HL-60 (cell line): ENCODE data around the gene SARDH.

Experiments
- SPI1 ChIP-seq: IDR thresholded peaks from 2 replicates; pipeline ENCODE4 v1.6.1; 2012; ENCODE audit warnings: low read depth, mild to moderate bottlenecking, borderline replicate concordance
- TF ChIP-seq, protein P1 (sequence below): IDR thresholded peaks from one replicate; pipeline ENCODE4 v1.5.1; 2011; ENCODE audit warnings: low read length, control low read depth, inconsistent platforms; ENCODE audit not compliant: insufficient read depth

DNA sequence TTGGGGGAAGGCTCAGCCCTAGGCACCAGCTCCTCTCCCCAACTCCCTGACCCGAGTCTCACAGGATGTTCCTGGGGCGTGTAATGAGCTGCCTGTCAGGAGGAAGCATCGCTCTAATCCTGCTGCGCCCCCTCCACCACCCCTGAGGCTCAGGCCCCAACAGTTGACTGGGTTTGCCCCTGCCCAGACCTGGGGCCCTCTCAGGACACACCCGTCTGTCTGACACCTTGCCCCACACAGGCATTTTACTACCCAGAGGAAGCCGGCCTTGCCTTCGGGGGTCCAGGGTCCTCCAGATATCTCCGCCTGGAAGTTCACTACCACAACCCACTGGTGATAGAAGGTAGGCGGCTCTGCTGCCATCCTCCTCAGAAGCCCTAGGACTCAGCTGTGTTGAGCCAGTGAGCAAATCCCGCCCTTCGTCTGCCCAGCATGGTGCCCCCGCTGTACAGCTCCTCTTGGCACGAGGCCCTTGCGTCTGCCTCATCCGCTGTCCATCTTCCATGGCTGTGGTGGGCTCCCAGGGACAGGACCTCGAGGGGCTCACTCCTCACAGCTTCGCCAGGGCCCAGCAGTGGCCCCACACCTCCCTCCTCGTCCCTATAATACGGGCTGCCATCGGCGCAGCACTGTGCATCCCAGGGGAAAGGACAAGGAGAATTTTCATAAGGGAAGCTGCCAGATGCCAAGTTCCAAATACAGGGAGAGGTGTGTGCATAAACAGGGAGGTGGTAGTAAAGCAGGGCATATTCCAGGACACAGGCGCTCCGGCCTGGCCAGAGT, 94.0 kb downstream of the SARDH start:
- no peak for TF ChIP-seq SPI1
- TF ChIP-seq, protein P1, sequence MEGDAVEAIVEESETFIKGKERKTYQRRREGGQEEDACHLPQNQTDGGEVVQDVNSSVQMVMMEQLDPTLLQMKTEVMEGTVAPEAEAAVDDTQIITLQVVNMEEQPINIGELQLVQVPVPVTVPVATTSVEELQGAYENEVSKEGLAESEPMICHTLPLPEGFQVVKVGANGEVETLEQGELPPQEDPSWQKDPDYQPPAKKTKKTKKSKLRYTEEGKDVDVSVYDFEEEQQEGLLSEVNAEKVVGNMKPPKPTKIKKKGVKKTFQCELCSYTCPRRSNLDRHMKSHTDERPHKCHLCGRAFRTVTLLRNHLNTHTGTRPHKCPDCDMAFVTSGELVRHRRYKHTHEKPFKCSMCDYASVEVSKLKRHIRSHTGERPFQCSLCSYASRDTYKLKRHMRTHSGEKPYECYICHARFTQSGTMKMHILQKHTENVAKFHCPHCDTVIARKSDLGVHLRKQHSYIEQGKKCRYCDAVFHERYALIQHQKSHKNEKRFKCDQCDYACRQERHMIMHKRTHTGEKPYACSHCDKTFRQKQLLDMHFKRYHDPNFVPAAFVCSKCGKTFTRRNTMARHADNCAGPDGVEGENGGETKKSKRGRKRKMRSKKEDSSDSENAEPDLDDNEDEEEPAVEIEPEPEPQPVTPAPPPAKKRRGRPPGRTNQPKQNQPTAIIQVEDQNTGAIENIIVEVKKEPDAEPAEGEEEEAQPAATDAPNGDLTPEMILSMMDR, result no peak
